Stimulated activated CD4-positive, alpha-beta T cell treated with anti-CD3 and anti-CD28 coated beads, Interleukin-1b, Interleukin-23, amount 100 ng/mL, for 1 hour (primary cell): Measurements from ENCODE around the gene HEXIM1.
A peak's percentile ranks its signal among the peaks of the same experiment; 100 is the strongest.

Experiments used
- DNase-seq, 2 donors: peaks; one replicate each; pipeline ENCODE4 v3.0.0-alpha.2; 2020; ENCODE audit warnings: low read depth in 2 of 2

The HEXIM1 gene

GRCh38 chr17:45172232-45172540 lies 23.9 kb downstream of the HEXIM1 start:
- DNase-seq, result no peak

GRCh38 chr17:45172541-45173286 lies 24.4 kb downstream of the HEXIM1 start:
- peak in 1 of 2 donors; percentile 21 for DNase-seq

GRCh38 chr17:45175759-45176115 lies 27.5 kb downstream of the HEXIM1 start:
- DNase-seq, result no peak

GRCh38 chr17:45177563-45177962 lies 29.3 kb downstream of the HEXIM1 start:
- no peak for DNase-seq

- no peak for DNase-seq
Measured at GRCh38 chr17:45184144-45184543, 35.9 kb downstream of the HEXIM1 start.

GRCh38 chr17:45186801-45187354 lies 38.6 kb downstream of the HEXIM1 start:
- DNase-seq, result no peak

GRCh38 chr17:45189009-45189408 lies 40.7 kb downstream of the HEXIM1 start:
- no peak for DNase-seq

- no peak for DNase-seq
Measured at GRCh38 chr17:45190503-45191255, 42.4 kb downstream of the HEXIM1 start.

- DNase-seq, result no peak
Measured at GRCh38 chr17:45195424-45195823, 47.1 kb downstream of the HEXIM1 start.

GRCh38 chr17:45197108-45197507 lies 48.8 kb downstream of the HEXIM1 start:
- DNase-seq, result no peak

- DNase-seq, result peak; percentile 68 to 90
Measured at GRCh38 chr17:45197555-45198334, 49.5 kb downstream of the HEXIM1 start.

GRCh38 chr17:45200701-45201100 lies 52.4 kb downstream of the HEXIM1 start:
- no peak for DNase-seq

GRCh38 chr17:45201457-45201856 lies 53.2 kb downstream of the HEXIM1 start:
- no peak for DNase-seq
